GM23338 (cell line): ENCODE data around the gene ORM1. TPM values are rescaled to one million over a fixed set of nuclear protein-coding genes. Genes with fewer than 3 reads are reported as not detected.

Experiments
- ATAC-seq: fragments of 200-7000 bp; cut with Tn5 transposase; 3 replicates; pipeline ENCODE4 v1.9.1; 2020
- DNase-seq: peaks from one replicate; pipeline ENCODE4 v3.0.0-alpha.2; 2015; ENCODE audit warnings: low spot score
- H2AFZ ChIP-seq: fragments of 200-600 bp; sonication (generic); 2 replicates; pipeline ENCODE4 v1.8.0; 2016; ENCODE audit warnings: antibody characterized with exemption, mild to moderate bottlenecking, moderate library complexity
- H3F3A ChIP-seq: fragments of 200-600 bp; sonication (generic); replicated peaks from 2 replicates; pipeline ENCODE4 v1.8.0; 2017; ENCODE audit warnings: antibody characterized with exemption, mixed run types, low read depth
- H3K27ac ChIP-seq: fragments of 200-600 bp; sonication (generic); 2 replicates; pipeline ENCODE4 v1.6.1; 2016; ENCODE audit warnings: low read depth
- H3K27me3 ChIP-seq: fragments of 200-600 bp; sonication (generic); 2 replicates; pipeline ENCODE4 v1.8.0; 2016; ENCODE audit warnings: mild to moderate bottlenecking, mixed run types, moderate library complexity; ENCODE audit not compliant: insufficient read depth
- H3K36me3 ChIP-seq: fragments of 200-600 bp; sonication (generic); 2 replicates; pipeline ENCODE4 v1.8.0; 2016; ENCODE audit warnings: mild to moderate bottlenecking; ENCODE audit not compliant: insufficient read depth
- H3K4me1 ChIP-seq: fragments of 200-600 bp; sonication (generic); 2 replicates; pipeline ENCODE4 v1.8.0; 2016; ENCODE audit warnings: mild to moderate bottlenecking, moderate library complexity; ENCODE audit not compliant: insufficient read depth
- H3K4me2 ChIP-seq: fragments of 200-600 bp; sonication (generic); 2 replicates; pipeline ENCODE4 v1.7.1; 2017; ENCODE audit warnings: mixed run types
- H3K4me3 ChIP-seq: fragments of 200-600 bp; sonication (generic); 2 replicates; pipeline ENCODE4 v1.6.1; 2016; ENCODE audit warnings: mixed run types
- H3K79me2 ChIP-seq: fragments of 200-600 bp; sonication (generic); replicated peaks from 2 replicates; pipeline ENCODE4 v1.8.0; 2017; ENCODE audit warnings: mild to moderate bottlenecking; ENCODE audit not compliant: insufficient read depth
- H3K9me2 ChIP-seq: fragments of 200-600 bp; sonication (generic); 2 replicates; pipeline ENCODE4 v1.8.0; 2017; ENCODE audit not compliant: insufficient read depth
- H4K20me1 ChIP-seq: fragments of 200-600 bp; sonication (generic); replicated peaks from 2 replicates; pipeline ENCODE4 v1.8.0; 2017; ENCODE audit warnings: mild to moderate bottlenecking; ENCODE audit not compliant: insufficient read depth
- H3K27ac Mint-ChIP-seq: 2 replicates; pipeline ENCODE4 v1.8.0; 2020; ENCODE audit warnings: inconsistent platforms, mild to moderate bottlenecking, moderate library complexity, mixed read lengths
- H3K27me3 Mint-ChIP-seq: 3 replicates; pipeline ENCODE4 v1.8.0; 2022; ENCODE audit warnings: low read depth, mild to moderate bottlenecking, moderate library complexity, mixed read lengths, inconsistent platforms; ENCODE audit not compliant: insufficient read depth, poor library complexity
- H3K36me3 Mint-ChIP-seq: 3 replicates; pipeline ENCODE4 v1.8.0; 2021; ENCODE audit warnings: low read depth, mild to moderate bottlenecking, inconsistent platforms, moderate library complexity, mixed read lengths
- H3K4me1 Mint-ChIP-seq: 3 replicates; pipeline ENCODE4 v1.8.0; 2020; ENCODE audit warnings: mild to moderate bottlenecking, inconsistent platforms, mixed read lengths
- H3K4me3 Mint-ChIP-seq: 3 replicates; pipeline ENCODE4 v1.8.0; 2021; ENCODE audit warnings: moderate library complexity, mild to moderate bottlenecking, inconsistent platforms, mixed read lengths
- H3K9me3 Mint-ChIP-seq: 3 replicates; pipeline ENCODE4 v1.8.0; 2020; ENCODE audit warnings: moderate library complexity, mild to moderate bottlenecking, inconsistent platforms, mixed read lengths
- CREB1 ChIP-seq: fragments of 250-450 bp; sonication (Bioruptor Pico); IDR thresholded peaks from 2 replicates; pipeline ENCODE4 v1.5.0; 2020; ENCODE audit warnings: low read depth, mild to moderate bottlenecking, moderate library complexity
- EZH2 ChIP-seq: fragments of 200-600 bp; sonication (generic); IDR thresholded peaks from one replicate; pipeline ENCODE4 v1.8.0; 2017; ENCODE audit warnings: antibody characterized with exemption, mild to moderate bottlenecking, low read depth; ENCODE audit not compliant: unreplicated experiment
- EZH2phosphoT487 ChIP-seq: fragments of 200-600 bp; sonication (generic); IDR thresholded peaks from one replicate; pipeline ENCODE4 v1.8.1; 2018; ENCODE audit warnings: antibody characterized with exemption; ENCODE audit not compliant: unreplicated experiment
- NANOG ChIP-seq: IDR thresholded peaks from 2 replicates; pipeline ENCODE4 v1.6.1; 2016; ENCODE audit warnings: antibody characterized with exemption, borderline replicate concordance
- ZNF114 ChIP-seq: fragments of 250-450 bp; sonication (Bioruptor Pico); IDR thresholded peaks from 2 replicates; pipeline ENCODE4 v1.5.0; 2020; ENCODE audit warnings: mild to moderate bottlenecking, moderate library complexity
- ZNF331 ChIP-seq: fragments of 250-450 bp; sonication (Bioruptor Pico); IDR thresholded peaks from 2 replicates; pipeline ENCODE4 v1.5.0; 2020; ENCODE audit warnings: low read depth, mild to moderate bottlenecking, moderate library complexity
- polyA plus RNA-seq: library from polyadenylated mRNA; unstranded; fragments of >200 nt; fragmentation: Nextera tagmentation; extraction: Ambion mirVana; gene quantifications from 2 replicates; pipeline ENCODE4 v1.2.1, GENCODE V29; 2016
- total RNA-seq: library from RNA; depleted of rRNA; stranded (reverse); fragments of >200 nt; shearing (Covaris generic); gene quantifications from 2 replicates; pipeline ENCODE4 v1.2.3, GENCODE V29; 2014
- TF ChIP-seq, protein P1 (sequence below): fragments of 250-450 bp; sonication (Bioruptor Pico); IDR thresholded peaks from 2 replicates; pipeline ENCODE4 v1.5.0; 2020; ENCODE audit warnings: mild to moderate bottlenecking, moderate library complexity
- TF ChIP-seq, protein P2 (sequence below), 2 experiments: fragments of 200-600 bp in 1 of 2; sonication (generic) in 1 of 2; conservative IDR thresholded peaks; 2 replicates each; pipeline versions ENCODE4 v1.5.1 to v1.6.1; 2016 to 2017; ENCODE audit warnings: antibody characterized with exemption in 2 of 2, low read depth in 2 of 2, mild to moderate bottlenecking in 2 of 2, moderate library complexity in 1 of 2
- TF ChIP-seq, protein P3 (sequence below): IDR thresholded peaks from 2 replicates; pipeline ENCODE4 v1.6.1; 2016; ENCODE audit warnings: antibody characterized with exemption

The ORM1 gene
- total and polyA plus RNA-seq, 2 experiments from 2014 or later, result not detected

DNA sequence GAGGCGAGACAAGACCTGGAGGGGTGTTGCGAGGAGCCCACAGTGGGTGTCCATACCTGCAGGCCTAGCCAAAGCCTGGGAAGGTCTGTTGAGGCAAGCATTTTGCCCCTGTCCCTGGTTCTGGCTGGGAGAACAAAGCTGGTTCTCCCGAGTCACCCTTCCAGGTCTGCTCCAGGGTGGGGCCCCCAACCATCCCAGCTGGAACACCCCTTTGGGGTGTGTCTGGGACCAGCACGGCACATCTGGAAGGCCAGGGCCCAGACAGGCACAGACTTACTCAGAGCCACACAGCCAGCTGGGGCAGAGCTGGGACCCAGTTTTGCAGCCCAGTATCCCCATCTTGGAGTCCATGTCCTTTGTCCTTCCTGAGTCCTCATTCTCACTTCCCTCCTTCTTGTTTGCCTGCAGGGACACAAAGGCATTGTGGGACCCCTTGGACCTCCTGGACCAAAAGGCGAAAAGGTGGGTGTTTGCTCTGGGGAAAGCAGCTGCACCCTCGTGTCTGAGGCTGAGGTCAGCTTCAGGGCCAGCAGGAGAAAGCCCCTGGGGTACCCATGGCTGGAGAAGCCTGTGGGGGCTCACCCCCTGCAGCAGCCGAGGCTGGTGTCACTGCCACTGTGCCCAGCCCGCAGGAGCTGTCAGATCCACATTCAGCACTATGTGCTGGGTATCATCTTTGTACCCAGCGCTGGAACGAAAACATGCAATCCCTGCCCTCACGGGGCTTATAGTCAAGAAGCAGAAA, 38.4 kb upstream of the ORM1 start:
- H3K27me3 ChIP-seq, result no peaks in the 10 kb centered on the region
- no peaks in the 10 kb centered on the region for H3K9me2 ChIP-seq
- H3K27ac Mint-ChIP-seq, result no peak overlapping the region
- TF ChIP-seq, protein P1, sequence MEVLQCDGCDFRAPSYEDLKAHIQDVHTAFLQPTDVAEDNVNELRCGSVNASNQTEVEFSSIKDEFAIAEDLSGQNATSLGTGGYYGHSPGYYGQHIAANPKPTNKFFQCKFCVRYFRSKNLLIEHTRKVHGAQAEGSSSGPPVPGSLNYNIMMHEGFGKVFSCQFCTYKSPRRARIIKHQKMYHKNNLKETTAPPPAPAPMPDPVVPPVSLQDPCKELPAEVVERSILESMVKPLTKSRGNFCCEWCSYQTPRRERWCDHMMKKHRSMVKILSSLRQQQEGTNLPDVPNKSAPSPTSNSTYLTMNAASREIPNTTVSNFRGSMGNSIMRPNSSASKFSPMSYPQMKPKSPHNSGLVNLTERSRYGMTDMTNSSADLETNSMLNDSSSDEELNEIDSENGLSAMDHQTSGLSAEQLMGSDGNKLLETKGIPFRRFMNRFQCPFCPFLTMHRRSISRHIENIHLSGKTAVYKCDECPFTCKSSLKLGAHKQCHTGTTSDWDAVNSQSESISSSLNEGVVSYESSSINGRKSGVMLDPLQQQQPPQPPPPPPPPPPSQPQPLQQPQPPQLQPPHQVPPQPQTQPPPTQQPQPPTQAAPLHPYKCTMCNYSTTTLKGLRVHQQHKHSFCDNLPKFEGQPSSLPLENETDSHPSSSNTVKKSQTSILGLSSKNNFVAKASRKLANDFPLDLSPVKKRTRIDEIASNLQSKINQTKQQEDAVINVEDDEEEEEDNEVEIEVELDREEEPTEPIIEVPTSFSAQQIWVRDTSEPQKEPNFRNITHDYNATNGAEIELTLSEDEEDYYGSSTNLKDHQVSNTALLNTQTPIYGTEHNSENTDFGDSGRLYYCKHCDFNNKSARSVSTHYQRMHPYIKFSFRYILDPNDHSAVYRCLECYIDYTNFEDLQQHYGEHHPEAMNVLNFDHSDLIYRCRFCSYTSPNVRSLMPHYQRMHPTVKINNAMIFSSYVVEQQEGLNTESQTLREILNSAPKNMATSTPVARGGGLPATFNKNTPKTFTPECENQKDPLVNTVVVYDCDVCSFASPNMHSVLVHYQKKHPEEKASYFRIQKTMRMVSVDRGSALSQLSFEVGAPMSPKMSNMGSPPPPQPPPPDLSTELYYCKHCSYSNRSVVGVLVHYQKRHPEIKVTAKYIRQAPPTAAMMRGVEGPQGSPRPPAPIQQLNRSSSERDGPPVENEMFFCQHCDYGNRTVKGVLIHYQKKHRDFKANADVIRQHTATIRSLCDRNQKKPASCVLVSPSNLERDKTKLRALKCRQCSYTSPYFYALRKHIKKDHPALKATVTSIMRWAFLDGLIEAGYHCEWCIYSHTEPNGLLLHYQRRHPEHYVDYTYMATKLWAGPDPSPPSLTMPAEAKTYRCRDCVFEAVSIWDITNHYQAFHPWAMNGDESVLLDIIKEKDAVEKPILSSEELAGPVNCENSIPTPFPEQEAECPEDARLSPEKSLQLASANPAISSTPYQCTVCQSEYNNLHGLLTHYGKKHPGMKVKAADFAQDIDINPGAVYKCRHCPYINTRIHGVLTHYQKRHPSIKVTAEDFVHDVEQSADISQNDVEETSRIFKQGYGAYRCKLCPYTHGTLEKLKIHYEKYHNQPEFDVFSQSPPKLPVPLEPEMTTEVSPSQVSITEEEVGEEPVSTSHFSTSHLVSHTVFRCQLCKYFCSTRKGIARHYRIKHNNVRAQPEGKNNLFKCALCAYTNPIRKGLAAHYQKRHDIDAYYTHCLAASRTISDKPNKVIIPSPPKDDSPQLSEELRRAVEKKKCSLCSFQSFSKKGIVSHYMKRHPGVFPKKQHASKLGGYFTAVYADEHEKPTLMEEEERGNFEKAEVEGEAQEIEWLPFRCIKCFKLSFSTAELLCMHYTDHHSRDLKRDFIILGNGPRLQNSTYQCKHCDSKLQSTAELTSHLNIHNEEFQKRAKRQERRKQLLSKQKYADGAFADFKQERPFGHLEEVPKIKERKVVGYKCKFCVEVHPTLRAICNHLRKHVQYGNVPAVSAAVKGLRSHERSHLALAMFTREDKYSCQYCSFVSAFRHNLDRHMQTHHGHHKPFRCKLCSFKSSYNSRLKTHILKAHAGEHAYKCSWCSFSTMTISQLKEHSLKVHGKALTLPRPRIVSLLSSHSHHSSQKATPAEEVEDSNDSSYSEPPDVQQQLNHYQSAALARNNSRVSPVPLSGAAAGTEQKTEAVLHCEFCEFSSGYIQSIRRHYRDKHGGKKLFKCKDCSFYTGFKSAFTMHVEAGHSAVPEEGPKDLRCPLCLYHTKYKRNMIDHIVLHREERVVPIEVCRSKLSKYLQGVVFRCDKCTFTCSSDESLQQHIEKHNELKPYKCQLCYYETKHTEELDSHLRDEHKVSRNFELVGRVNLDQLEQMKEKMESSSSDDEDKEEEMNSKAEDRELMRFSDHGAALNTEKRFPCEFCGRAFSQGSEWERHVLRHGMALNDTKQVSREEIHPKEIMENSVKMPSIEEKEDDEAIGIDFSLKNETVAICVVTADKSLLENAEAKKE, result no peak
- H3K27ac ChIP-seq, result no peak overlapping the region
- peaks cover 21% of the 10 kb centered on the region for H3K4me1 Mint-ChIP-seq
- peaks cover 7% of the 10 kb centered on the region for H3K4me1 ChIP-seq
- H3K27me3 Mint-ChIP-seq, result no peaks in the 10 kb centered on the region
- peaks cover 3% of the 10 kb centered on the region; the same call in 1 of the 3 replicates for H3K36me3 Mint-ChIP-seq
- H3K4me2 ChIP-seq, result no peak overlapping the region
- no peaks in the 10 kb centered on the region; the same call in 2 of the 3 replicates for H3K9me3 Mint-ChIP-seq
- DNase-seq, result no peak
- H2AFZ ChIP-seq, result no peak overlapping the region
- no peaks in the 10 kb centered on the region for H3K79me2 ChIP-seq
- no peaks in the 10 kb centered on the region for H3F3A ChIP-seq
- H3K4me3 ChIP-seq, result no peak overlapping the region
- H3K4me3 Mint-ChIP-seq, result no peak overlapping the region
- no peak for ATAC-seq
- no peaks in the 10 kb centered on the region for H3K36me3 ChIP-seq
- no peaks in the 10 kb centered on the region; the same call in 1 of the 2 replicates for H4K20me1 ChIP-seq

DNA sequence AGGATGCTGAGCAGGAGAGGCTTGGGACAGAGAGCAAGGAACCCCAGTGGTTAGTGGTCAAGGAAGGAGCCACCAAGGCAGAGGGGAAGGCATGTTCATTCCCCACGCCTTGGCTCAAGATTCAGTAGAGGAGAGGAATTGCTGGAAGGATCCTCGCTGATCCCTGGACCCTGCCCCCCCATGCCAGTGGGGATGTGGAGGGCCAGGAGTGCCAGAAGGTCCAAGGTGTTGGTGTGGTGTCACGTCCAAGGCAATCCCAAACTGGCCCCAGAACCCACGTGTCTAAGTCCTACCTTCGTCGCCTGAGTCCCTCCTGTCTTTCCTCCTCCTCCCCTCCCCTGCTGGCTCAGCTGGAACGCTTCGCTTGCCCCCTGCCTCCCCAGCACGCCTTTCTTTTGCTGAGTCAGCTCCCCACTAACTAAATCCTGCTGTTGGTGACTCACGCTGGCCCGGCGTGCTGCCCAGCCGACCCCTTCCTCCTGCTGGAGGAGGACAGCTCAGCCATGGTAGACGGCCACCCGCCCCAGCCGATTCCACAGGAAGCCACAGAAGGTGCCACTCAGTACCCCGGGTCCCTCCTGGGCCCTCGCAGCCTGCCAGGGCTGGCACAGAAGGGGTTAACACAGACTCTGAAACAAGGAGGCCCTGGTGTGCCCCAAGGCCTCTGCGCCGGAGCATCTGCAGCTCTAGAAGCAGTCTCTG, 37.6 kb upstream of the ORM1 start:
- H3K4me1 Mint-ChIP-seq, result peaks cover 21% of the 10 kb centered on the region
- no peaks in the 10 kb centered on the region for H3K9me2 ChIP-seq
- H4K20me1 ChIP-seq, result no peaks in the 10 kb centered on the region
- no peak overlapping the region for H3K27ac ChIP-seq
- H3K36me3 ChIP-seq, result no peaks in the 10 kb centered on the region
- no peaks in the 10 kb centered on the region for H3F3A ChIP-seq
- ATAC-seq (no peak), DNase-seq (no peak)
- H3K27me3 Mint-ChIP-seq, result no peaks in the 10 kb centered on the region
- H3K27me3 ChIP-seq, result no peaks in the 10 kb centered on the region
- no peak overlapping the region for H3K4me3 Mint-ChIP-seq
- no peak overlapping the region for H3K4me2 ChIP-seq
- no peak overlapping the region for H3K27ac Mint-ChIP-seq
- H3K4me3 ChIP-seq, result no peak overlapping the region
- H2AFZ ChIP-seq, result no peak overlapping the region
- H3K36me3 Mint-ChIP-seq, result peaks cover 3% of the 10 kb centered on the region; the same call in 1 of the 3 replicates
- H3K4me1 ChIP-seq, result peaks cover 7% of the 10 kb centered on the region
- no peaks in the 10 kb centered on the region for H3K79me2 ChIP-seq
- H3K9me3 Mint-ChIP-seq, result no peaks in the 10 kb centered on the region; the same call in 2 of the 3 replicates
- TF ChIP-seq ZNF114 (no peak), CREB1 (CRISPR knock-in tag) (no peak), EZH2 (no peak), EZH2phosphoT487 (no peak), NANOG (no peak), ZNF331 (no peak)
- TF ChIP-seq, protein P2, sequence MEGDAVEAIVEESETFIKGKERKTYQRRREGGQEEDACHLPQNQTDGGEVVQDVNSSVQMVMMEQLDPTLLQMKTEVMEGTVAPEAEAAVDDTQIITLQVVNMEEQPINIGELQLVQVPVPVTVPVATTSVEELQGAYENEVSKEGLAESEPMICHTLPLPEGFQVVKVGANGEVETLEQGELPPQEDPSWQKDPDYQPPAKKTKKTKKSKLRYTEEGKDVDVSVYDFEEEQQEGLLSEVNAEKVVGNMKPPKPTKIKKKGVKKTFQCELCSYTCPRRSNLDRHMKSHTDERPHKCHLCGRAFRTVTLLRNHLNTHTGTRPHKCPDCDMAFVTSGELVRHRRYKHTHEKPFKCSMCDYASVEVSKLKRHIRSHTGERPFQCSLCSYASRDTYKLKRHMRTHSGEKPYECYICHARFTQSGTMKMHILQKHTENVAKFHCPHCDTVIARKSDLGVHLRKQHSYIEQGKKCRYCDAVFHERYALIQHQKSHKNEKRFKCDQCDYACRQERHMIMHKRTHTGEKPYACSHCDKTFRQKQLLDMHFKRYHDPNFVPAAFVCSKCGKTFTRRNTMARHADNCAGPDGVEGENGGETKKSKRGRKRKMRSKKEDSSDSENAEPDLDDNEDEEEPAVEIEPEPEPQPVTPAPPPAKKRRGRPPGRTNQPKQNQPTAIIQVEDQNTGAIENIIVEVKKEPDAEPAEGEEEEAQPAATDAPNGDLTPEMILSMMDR (conservative IDR thresholded peaks at IDR 0.05; ENCODE audit: low read depth in 2 of 2), result no peak
- TF ChIP-seq, protein P3, sequence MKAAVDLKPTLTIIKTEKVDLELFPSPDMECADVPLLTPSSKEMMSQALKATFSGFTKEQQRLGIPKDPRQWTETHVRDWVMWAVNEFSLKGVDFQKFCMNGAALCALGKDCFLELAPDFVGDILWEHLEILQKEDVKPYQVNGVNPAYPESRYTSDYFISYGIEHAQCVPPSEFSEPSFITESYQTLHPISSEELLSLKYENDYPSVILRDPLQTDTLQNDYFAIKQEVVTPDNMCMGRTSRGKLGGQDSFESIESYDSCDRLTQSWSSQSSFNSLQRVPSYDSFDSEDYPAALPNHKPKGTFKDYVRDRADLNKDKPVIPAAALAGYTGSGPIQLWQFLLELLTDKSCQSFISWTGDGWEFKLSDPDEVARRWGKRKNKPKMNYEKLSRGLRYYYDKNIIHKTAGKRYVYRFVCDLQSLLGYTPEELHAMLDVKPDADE, result no peak
